ENCODE results near the gene OR51L1.

- TF ChIP-seq POLR2A (IDR thresholded peaks at IDR 0.05) (no peak), POLR2AphosphoS5 (IDR thresholded peaks at IDR 0.05; ENCODE audit: insufficient read depth in 1 of 2, low read depth in 1 of 2) (no peak), CTCF (IDR thresholded peaks at IDR 0.05) (no peak)
These were observed 42.0 kb downstream of the OR51L1 start for GRCh38 chr11:5036669-5037068.

Measured in vagina (tissue), 2 donors.